HepG2 (cell line): ENCODE results near the gene SLC6A9. TPM values are rescaled to one million over a fixed set of nuclear protein-coding genes. Genes with fewer than 3 reads are reported as not detected.
A peak's percentile ranks its signal among the peaks of the same experiment; 100 is the strongest.

Source experiments
- ASH2L ChIP-seq: fragments of 300-600, 200-600 bp; sonication (generic); IDR thresholded peaks from 2 replicates; pipeline ENCODE4 v1.7.0; 2017; ENCODE audit warnings: low read depth, mild to moderate bottlenecking, moderate library complexity, mixed read lengths, low read length; ENCODE audit not compliant: insufficient read length
- ATF4 ChIP-seq, 2 experiments: fragments of 450-650 bp in 1 of 2; sonication (generic) in 1 of 2; formaldehyde crosslinking; IDR thresholded peaks; 2 replicates each; pipeline versions ENCODE4 v1.5.0 to v1.8.0; 2020 to 2022; ENCODE audit warnings: mild to moderate bottlenecking in 1 of 2, missing genetic modification reagents in 1 of 2
- BCL6 ChIP-seq: IDR thresholded peaks from 2 replicates; pipeline ENCODE4 v1.6.1; 2016; ENCODE audit warnings: missing genetic modification reagents, missing compliant biosample characterization
- GMEB2 ChIP-seq: IDR thresholded peaks from 2 replicates; pipeline ENCODE4 v1.6.1; 2016; ENCODE audit warnings: missing biosample characterization, missing genetic modification reagents, low read depth
- HES4 ChIP-seq: sonication (generic); formaldehyde crosslinking; IDR thresholded peaks from 2 replicates; pipeline ENCODE4 v1.9.0; 2021; ENCODE audit warnings: mild to moderate bottlenecking, missing genetic modification reagents, borderline replicate concordance
- JUND ChIP-seq: sonication (generic); formaldehyde crosslinking; IDR thresholded peaks from 2 replicates; pipeline ENCODE4 v1.8.0; 2022; ENCODE audit warnings: mild to moderate bottlenecking, missing genetic modification reagents
- MTERF4 ChIP-seq: sonication (generic); formaldehyde crosslinking; IDR thresholded peaks from 2 replicates; pipeline ENCODE4 v1.8.0; 2023; ENCODE audit warnings: mild to moderate bottlenecking, missing genetic modification reagents
- PATZ1 ChIP-seq: sonication (generic); formaldehyde crosslinking; IDR thresholded peaks from 2 replicates; pipeline ENCODE4 v1.4.0; 2020; ENCODE audit warnings: missing genetic modification reagents
- RARA ChIP-seq: IDR thresholded peaks from 2 replicates; pipeline ENCODE4 v1.6.1; 2016; ENCODE audit warnings: missing genetic modification reagents, missing compliant biosample characterization
- ZBTB14 ChIP-seq: sonication (generic); formaldehyde crosslinking; IDR thresholded peaks from 2 replicates; pipeline ENCODE4 v1.4.0; 2020; ENCODE audit warnings: missing genetic modification reagents
- ZNF333 ChIP-seq: sonication (generic); formaldehyde crosslinking; IDR thresholded peaks from 2 replicates; pipeline ENCODE4 v1.4.0; 2020; ENCODE audit warnings: mild to moderate bottlenecking, missing genetic modification reagents, borderline replicate concordance
- ZNF430 ChIP-seq: sonication (generic); formaldehyde crosslinking; IDR thresholded peaks from 2 replicates; pipeline ENCODE4 v1.9.0; 2021; ENCODE audit warnings: mild to moderate bottlenecking, missing genetic modification reagents
- ZNF557 ChIP-seq: sonication (generic); formaldehyde crosslinking; IDR thresholded peaks from 2 replicates; pipeline ENCODE4 v1.4.0; 2020; ENCODE audit warnings: missing genetic modification reagents
- ZNF687 ChIP-seq: sonication (generic); formaldehyde crosslinking; IDR thresholded peaks from 2 replicates; pipeline ENCODE4 v1.5.1; 2020; ENCODE audit warnings: mild to moderate bottlenecking, missing genetic modification reagents, moderate library complexity
- ZNF781 ChIP-seq: sonication (generic); formaldehyde crosslinking; IDR thresholded peaks from 2 replicates; pipeline ENCODE4 v1.5.1; 2020; ENCODE audit warnings: borderline replicate concordance, mild to moderate bottlenecking, missing genetic modification reagents; ENCODE audit errors: not compliant biosample characterization
- ZNF850 ChIP-seq: sonication (generic); formaldehyde crosslinking; conservative IDR thresholded peaks from 2 replicates; pipeline ENCODE4 v1.9.0; 2021; ENCODE audit warnings: mild to moderate bottlenecking, missing genetic modification reagents
- polyA plus RNA-seq, 8 experiments: library from polyadenylated mRNA; depleted of rRNA in 3 of 8; stranded (reverse) in 7 of 8; unstranded in 1 of 8; fragments of >200 nt; fragmentation: Illumina TruSeq in 4 of 8; extraction: Trizol in 4 of 8; gene quantifications; 2 replicates each; pipeline versions ENCODE4 v1.2.1 to v1.2.3, GENCODE V29; 2011 to 2016; ENCODE audit warnings: low read depth in 4 of 8, missing spikeins in 1 of 8, mixed read lengths in 1 of 8; ENCODE audit not compliant: insufficient read depth in 1 of 8
- total RNA-seq, 5 experiments: library from RNA; depleted of rRNA; stranded (reverse); fragments of >200 nt; fragmentation: Illumina TruSeq; extraction: Trizol; gene quantifications; 2 replicates each; pipeline ENCODE4 v1.2.3, GENCODE V29; 2016; ENCODE audit warnings: low read depth in 1 of 5

Gene SLC6A9
- total and polyA plus RNA-seq, 2 of the 13 experiments (the other 11 are each of a cell fraction or from before 2014, with no cell fraction given), result 8.5 to 9.9 TPM

- TF ChIP-seq GMEB2 (CRISPR knock-in tag) (0 out of 2 replicates have a peak, but pooled peaks have one; percentile 45), ZNF557 (no peak), MTERF4 (0 out of 2 replicates have a peak, but pooled peaks have one; percentile 22), ZNF430 (0 out of 2 replicates have a peak, but pooled peaks have one; percentile 36), ZNF687 (CRISPR knock-in tag) (peak; percentile 88), ZNF850 (0 out of 2 replicates have a peak, but pooled peaks have one; percentile 24), RARA (CRISPR knock-in tag) (peak; percentile 17; the same call in 1 of the 2 replicates), HES4 (peak; percentile 57; the same call in 1 of the 2 replicates), BCL6 (CRISPR knock-in tag) (peak; percentile 15), ZBTB14 (CRISPR knock-in tag) (no peak), PATZ1 (CRISPR knock-in tag) (peak; percentile 64), ATF4 (CRISPR knock-in tag; IDR thresholded peaks at IDR 0.05) (peak in 1 of 2 experiments; percentile 13; a peak in 1 of 4 replicates), ASH2L (peak; percentile 41), JUND (no peak), ZNF333 (CRISPR knock-in tag) (0 out of 2 replicates have a peak, but pooled peaks have one; percentile 82), ZNF781 (CRISPR knock-in tag) (peak; percentile 44)
These were observed 39.6 kb downstream of the SLC6A9 start, which contains the start of gene CCDC24 (continued) for GRCh38 chr1:43991476-43992231.
